Fibroblast of lung (primary cell): Measurements from ENCODE around the gene ANKRD27.

Experiments
- EZH2 ChIP-seq: IDR thresholded peaks from 2 replicates; pipeline ENCODE4 v1.5.1; 2012; ENCODE audit warnings: low read length, control low read depth, mild to moderate bottlenecking; ENCODE audit errors: missing control alignments
- TF ChIP-seq, protein P1 (sequence below), 2 donors: IDR thresholded peaks in 1 of 2; conservative IDR thresholded peaks in 1 of 2; 1 replicate in 1 of 2; 2 replicates in 1 of 2; pipeline ENCODE4 v1.5.1; 2011 to 2012; ENCODE audit warnings: low read length in 2 of 2, control low read depth in 1 of 2, inconsistent platforms in 1 of 2, low read depth in 1 of 2, mild to moderate bottlenecking in 1 of 2

DNA sequence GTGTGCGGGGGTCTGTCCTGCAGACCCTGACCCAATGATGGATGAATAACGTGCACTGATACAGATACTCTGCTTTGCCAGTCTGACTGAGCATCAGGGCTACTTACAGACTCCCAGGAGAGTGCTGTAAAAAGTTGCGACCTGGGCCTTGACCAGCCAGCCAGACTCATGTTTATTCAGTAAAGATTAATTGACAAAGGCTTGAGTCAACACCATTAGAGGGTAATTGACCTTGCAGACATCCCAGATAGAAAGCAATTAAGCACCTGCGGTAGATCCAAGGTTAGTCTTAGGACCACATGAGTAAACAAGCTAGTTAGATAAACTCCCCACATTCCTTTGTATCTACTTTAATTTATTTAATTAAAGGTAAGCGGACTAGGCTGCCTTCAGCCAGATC, 27.0 kb upstream of the ANKRD27 start:
- no peak for TF ChIP-seq EZH2
- TF ChIP-seq, protein P1, sequence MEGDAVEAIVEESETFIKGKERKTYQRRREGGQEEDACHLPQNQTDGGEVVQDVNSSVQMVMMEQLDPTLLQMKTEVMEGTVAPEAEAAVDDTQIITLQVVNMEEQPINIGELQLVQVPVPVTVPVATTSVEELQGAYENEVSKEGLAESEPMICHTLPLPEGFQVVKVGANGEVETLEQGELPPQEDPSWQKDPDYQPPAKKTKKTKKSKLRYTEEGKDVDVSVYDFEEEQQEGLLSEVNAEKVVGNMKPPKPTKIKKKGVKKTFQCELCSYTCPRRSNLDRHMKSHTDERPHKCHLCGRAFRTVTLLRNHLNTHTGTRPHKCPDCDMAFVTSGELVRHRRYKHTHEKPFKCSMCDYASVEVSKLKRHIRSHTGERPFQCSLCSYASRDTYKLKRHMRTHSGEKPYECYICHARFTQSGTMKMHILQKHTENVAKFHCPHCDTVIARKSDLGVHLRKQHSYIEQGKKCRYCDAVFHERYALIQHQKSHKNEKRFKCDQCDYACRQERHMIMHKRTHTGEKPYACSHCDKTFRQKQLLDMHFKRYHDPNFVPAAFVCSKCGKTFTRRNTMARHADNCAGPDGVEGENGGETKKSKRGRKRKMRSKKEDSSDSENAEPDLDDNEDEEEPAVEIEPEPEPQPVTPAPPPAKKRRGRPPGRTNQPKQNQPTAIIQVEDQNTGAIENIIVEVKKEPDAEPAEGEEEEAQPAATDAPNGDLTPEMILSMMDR (conservative IDR thresholded peaks at IDR 0.05 in 1 of 2, IDR thresholded peaks at IDR 0.05 in 1 of 2; ENCODE audit: low read depth in 1 of 2, low read length in 2 of 2): no peak
